ENCODE measurements around the gene SPAG16. TPM values are rescaled to one million over a fixed set of nuclear protein-coding genes. Genes with fewer than 3 reads are reported as not detected.

The SPAG16 gene
- total RNA-seq, 1 experiment from 2014 or later, result 17.3 TPM

DNA sequence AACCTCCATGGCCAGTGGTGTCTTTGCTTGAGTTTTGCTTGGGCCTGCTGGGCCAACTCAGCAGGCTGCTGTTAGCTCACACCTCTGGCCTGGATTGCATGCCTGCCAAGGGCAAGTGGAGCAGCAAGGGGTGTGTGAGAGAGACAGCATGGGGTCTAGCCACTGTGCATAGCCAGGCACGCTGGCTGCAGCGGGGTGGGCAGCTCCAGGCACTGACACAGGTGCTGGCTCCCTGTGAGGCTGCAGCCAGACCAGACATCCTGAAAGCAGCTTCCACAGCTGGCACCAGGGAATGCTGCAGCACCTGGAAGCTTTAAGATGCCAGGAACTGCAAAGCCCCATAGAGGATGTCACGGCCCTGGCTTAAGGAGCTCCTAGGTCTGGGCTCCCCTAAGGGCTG is 750.2 kb downstream of the SPAG16 start:
- Histone ChIP-seq H3K9ac (ENCODE audit: extremely low read depth, insufficient read length, low read length) (no peak overlapping the region), H4K5ac (ENCODE audit: insufficient read length, low read depth, low read length) (no peak overlapping the region), H3K18ac (ENCODE audit: insufficient read length, low read depth, low read length) (no peak overlapping the region), H2BK12ac (ENCODE audit: insufficient read length, low read depth, low read length) (no peak overlapping the region), H2BK15ac (ENCODE audit: low read depth, low read length) (no peak overlapping the region), H2BK20ac (ENCODE audit: low read depth, low read length, poor library complexity, severe bottlenecking) (no peak overlapping the region), H3K4ac (ENCODE audit: low read depth, low read length) (no peak overlapping the region), H2BK5ac (ENCODE audit: insufficient read length, low read length) (no peak overlapping the region), H3K56ac (ENCODE audit: insufficient read length, low read depth, low read length) (no peak overlapping the region), H4K20me1 (ENCODE audit: control insufficient read depth, insufficient read depth, insufficient read length) (no peaks in the 10 kb centered on the region), H2AK5ac (ENCODE audit: insufficient read length, low read length) (no peak overlapping the region), H3K9me3 (ENCODE audit: control insufficient read depth, low read depth, low read length) (no peaks in the 10 kb centered on the region), H4K91ac (ENCODE audit: insufficient read length, low read depth, low read length) (no peak overlapping the region), H3K4me2 (ENCODE audit: insufficient read depth, insufficient read length, low read length) (no peak overlapping the region), H2AFZ (ENCODE audit: low read length) (no peak overlapping the region), H4K8ac (replicated peaks; ENCODE audit: insufficient read length, low read depth, low read length) (no peak overlapping the region), H3K14ac (ENCODE audit: insufficient read depth, low read length) (no peak overlapping the region), H3K27ac (ENCODE audit: insufficient read length, low read depth, low read length) (no peak overlapping the region), H3K79me1 (ENCODE audit: insufficient read depth, low read depth, low read length, poor library complexity, severe bottlenecking) (no peaks in the 10 kb centered on the region), H3K23me2 (ENCODE audit: insufficient read length, low read depth, low read length, poor library complexity, severe bottlenecking) (no peaks in the 10 kb centered on the region), H3K4me1 (ENCODE audit: insufficient read depth, low read length) (no peaks in the 10 kb centered on the region), H3K79me2 (ENCODE audit: insufficient read depth, low read length) (no peaks in the 10 kb centered on the region), H3T11ph (ENCODE audit: low read length) (no peak overlapping the region), H2BK120ac (ENCODE audit: low read depth, low read length, poor library complexity, severe bottlenecking) (no peak overlapping the region), H3K27me3 (ENCODE audit: insufficient read depth, low read length) (no peaks in the 10 kb centered on the region), H3K23ac (ENCODE audit: insufficient read length, low read depth, low read length) (no peak overlapping the region)
- Mint-ChIP-seq H3K27ac (peak overlapping the region in 1 of 3 experiments; percentile 64; a peak in 1 of 7 replicates), H3K4me3 (no peak overlapping the region), H3K9me3 (no peaks in the 10 kb centered on the region; a peak in 2 of 5 replicates), H3K27me3 (ENCODE audit: low read depth) (no peaks in the 10 kb centered on the region), H3K4me1 (peaks cover 10% of the 10 kb centered on the region in 2 experiments), H3K36me3 (ENCODE audit: insufficient read depth in 1 of 3, low read depth in 3 of 3) (no peaks in the 10 kb centered on the region)
- no peak for TF ChIP-seq CTCF (conservative IDR thresholded peaks at IDR 0.05)
- no CpG with 5 or more reads among the region's 3 CpGs for WGBS (ENCODE audit: extremely low coverage, insufficient read length, low lambda C conversion rate)
- peak; percentile 42 for DNase-seq

Data from H9 (cell line).